GM23338 (cell line): Measurements from ENCODE around the gene IBA57. TPM values are rescaled to one million over a fixed set of nuclear protein-coding genes. Genes with fewer than 3 reads are reported as not detected.

Experiments
- ATAC-seq: fragments of 200-7000 bp; cut with Tn5 transposase; 3 replicates; pipeline ENCODE4 v1.9.1; 2020
- DNase-seq: peaks from one replicate; pipeline ENCODE4 v3.0.0-alpha.2; 2015; ENCODE audit warnings: low spot score
- H2AFZ ChIP-seq: fragments of 200-600 bp; sonication (generic); 2 replicates; pipeline ENCODE4 v1.8.0; 2016; ENCODE audit warnings: antibody characterized with exemption, mild to moderate bottlenecking, moderate library complexity
- H3F3A ChIP-seq: fragments of 200-600 bp; sonication (generic); replicated peaks from 2 replicates; pipeline ENCODE4 v1.8.0; 2017; ENCODE audit warnings: antibody characterized with exemption, mixed run types, low read depth
- H3K27ac ChIP-seq: fragments of 200-600 bp; sonication (generic); 2 replicates; pipeline ENCODE4 v1.6.1; 2016; ENCODE audit warnings: low read depth
- H3K27me3 ChIP-seq: fragments of 200-600 bp; sonication (generic); 2 replicates; pipeline ENCODE4 v1.8.0; 2016; ENCODE audit warnings: mild to moderate bottlenecking, mixed run types, moderate library complexity; ENCODE audit not compliant: insufficient read depth
- H3K36me3 ChIP-seq: fragments of 200-600 bp; sonication (generic); 2 replicates; pipeline ENCODE4 v1.8.0; 2016; ENCODE audit warnings: mild to moderate bottlenecking; ENCODE audit not compliant: insufficient read depth
- H3K4me1 ChIP-seq: fragments of 200-600 bp; sonication (generic); 2 replicates; pipeline ENCODE4 v1.8.0; 2016; ENCODE audit warnings: mild to moderate bottlenecking, moderate library complexity; ENCODE audit not compliant: insufficient read depth
- H3K4me2 ChIP-seq: fragments of 200-600 bp; sonication (generic); 2 replicates; pipeline ENCODE4 v1.7.1; 2017; ENCODE audit warnings: mixed run types
- H3K4me3 ChIP-seq: fragments of 200-600 bp; sonication (generic); 2 replicates; pipeline ENCODE4 v1.6.1; 2016; ENCODE audit warnings: mixed run types
- H3K79me2 ChIP-seq: fragments of 200-600 bp; sonication (generic); replicated peaks from 2 replicates; pipeline ENCODE4 v1.8.0; 2017; ENCODE audit warnings: mild to moderate bottlenecking; ENCODE audit not compliant: insufficient read depth
- H3K9me2 ChIP-seq: fragments of 200-600 bp; sonication (generic); 2 replicates; pipeline ENCODE4 v1.8.0; 2017; ENCODE audit not compliant: insufficient read depth
- H4K20me1 ChIP-seq: fragments of 200-600 bp; sonication (generic); replicated peaks from 2 replicates; pipeline ENCODE4 v1.8.0; 2017; ENCODE audit warnings: mild to moderate bottlenecking; ENCODE audit not compliant: insufficient read depth
- H3K27ac Mint-ChIP-seq: 2 replicates; pipeline ENCODE4 v1.8.0; 2020; ENCODE audit warnings: inconsistent platforms, mild to moderate bottlenecking, moderate library complexity, mixed read lengths
- H3K27me3 Mint-ChIP-seq: 3 replicates; pipeline ENCODE4 v1.8.0; 2022; ENCODE audit warnings: low read depth, mild to moderate bottlenecking, moderate library complexity, mixed read lengths, inconsistent platforms; ENCODE audit not compliant: insufficient read depth, poor library complexity
- H3K36me3 Mint-ChIP-seq: 3 replicates; pipeline ENCODE4 v1.8.0; 2021; ENCODE audit warnings: low read depth, mild to moderate bottlenecking, inconsistent platforms, moderate library complexity, mixed read lengths
- H3K4me1 Mint-ChIP-seq: 3 replicates; pipeline ENCODE4 v1.8.0; 2020; ENCODE audit warnings: mild to moderate bottlenecking, inconsistent platforms, mixed read lengths
- H3K4me3 Mint-ChIP-seq: 3 replicates; pipeline ENCODE4 v1.8.0; 2021; ENCODE audit warnings: moderate library complexity, mild to moderate bottlenecking, inconsistent platforms, mixed read lengths
- H3K9me3 Mint-ChIP-seq: 3 replicates; pipeline ENCODE4 v1.8.0; 2020; ENCODE audit warnings: moderate library complexity, mild to moderate bottlenecking, inconsistent platforms, mixed read lengths
- CREB1 ChIP-seq: fragments of 250-450 bp; sonication (Bioruptor Pico); IDR thresholded peaks from 2 replicates; pipeline ENCODE4 v1.5.0; 2020; ENCODE audit warnings: low read depth, mild to moderate bottlenecking, moderate library complexity
- EZH2 ChIP-seq: fragments of 200-600 bp; sonication (generic); IDR thresholded peaks from one replicate; pipeline ENCODE4 v1.8.0; 2017; ENCODE audit warnings: antibody characterized with exemption, mild to moderate bottlenecking, low read depth; ENCODE audit not compliant: unreplicated experiment
- JUNB ChIP-seq: IDR thresholded peaks from one replicate; pipeline ENCODE4 v1.6.1; 2016; ENCODE audit warnings: antibody characterized with exemption; ENCODE audit not compliant: unreplicated experiment
- NANOG ChIP-seq: IDR thresholded peaks from 2 replicates; pipeline ENCODE4 v1.6.1; 2016; ENCODE audit warnings: antibody characterized with exemption, borderline replicate concordance
- POLR2AphosphoS5 ChIP-seq: IDR thresholded peaks from 2 replicates; pipeline ENCODE4 v1.6.1; 2016; ENCODE audit warnings: antibody characterized with exemption, low read depth
- ZNF331 ChIP-seq: fragments of 250-450 bp; sonication (Bioruptor Pico); IDR thresholded peaks from 2 replicates; pipeline ENCODE4 v1.5.0; 2020; ENCODE audit warnings: low read depth, mild to moderate bottlenecking, moderate library complexity
- polyA plus RNA-seq: library from polyadenylated mRNA; unstranded; fragments of >200 nt; fragmentation: Nextera tagmentation; extraction: Ambion mirVana; gene quantifications from 2 replicates; pipeline ENCODE4 v1.2.1, GENCODE V29; 2016
- total RNA-seq: library from RNA; depleted of rRNA; stranded (reverse); fragments of >200 nt; shearing (Covaris generic); gene quantifications from 2 replicates; pipeline ENCODE4 v1.2.3, GENCODE V29; 2014
- TF ChIP-seq, protein P1 (sequence below): IDR thresholded peaks from one replicate; pipeline ENCODE4 v1.6.1; 2018; ENCODE audit warnings: antibody characterized with exemption; ENCODE audit not compliant: unreplicated experiment
- TF ChIP-seq, protein P2 (sequence below), 2 experiments: fragments of 200-600 bp in 1 of 2; sonication (generic) in 1 of 2; conservative IDR thresholded peaks; 2 replicates each; pipeline versions ENCODE4 v1.5.1 to v1.6.1; 2016 to 2017; ENCODE audit warnings: antibody characterized with exemption in 2 of 2, low read depth in 2 of 2, mild to moderate bottlenecking in 2 of 2, moderate library complexity in 1 of 2

IBA57 gene
- total and polyA plus RNA-seq, 2 experiments from 2014 or later, result 1.1 to 10.3 TPM

DNA sequence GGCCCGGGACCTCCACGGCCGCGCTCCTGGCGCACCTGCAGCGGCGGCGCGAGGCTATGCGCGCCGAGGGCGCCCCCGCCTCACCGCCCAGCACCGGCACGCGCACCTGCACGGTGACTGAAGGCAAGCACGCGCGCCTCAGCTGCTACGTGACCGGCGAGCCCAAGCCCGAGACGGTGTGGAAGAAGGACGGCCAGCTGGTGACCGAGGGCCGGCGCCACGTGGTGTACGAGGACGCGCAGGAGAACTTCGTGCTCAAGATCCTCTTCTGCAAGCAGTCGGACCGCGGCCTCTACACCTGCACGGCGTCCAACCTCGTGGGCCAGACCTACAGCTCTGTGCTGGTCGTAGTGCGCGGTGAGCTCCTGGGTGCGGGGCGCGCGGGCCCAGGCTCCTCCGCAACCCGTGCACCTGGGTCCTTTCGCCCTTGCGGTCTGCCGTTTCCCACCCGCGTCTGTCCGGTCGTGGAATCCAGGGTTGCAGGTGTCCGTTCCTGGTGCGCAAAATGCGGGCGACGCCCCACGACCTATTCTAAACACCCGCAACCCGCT is 46.9 kb downstream of the IBA57 start:
- H3K4me1 ChIP-seq, result no peaks in the 10 kb centered on the region
- H4K20me1 ChIP-seq, result 0 out of 2 replicates have a peak, but pooled peaks cover 4% of the 10 kb centered on the region
- Mint-ChIP-seq H3K27me3 (peaks cover 20% of the 10 kb centered on the region), H3K36me3 (peaks cover 10% of the 10 kb centered on the region), H3K4me1 (0 out of 3 replicates have a peak, but pooled peaks cover 3% of the 10 kb centered on the region), H3K4me3 (peak overlapping the region; percentile 89), H3K9me3 (peaks cover 3% of the 10 kb centered on the region; the same call in 1 of the 3 replicates), H3K27ac (no peak overlapping the region)
- H3K4me3 ChIP-seq, result peak overlapping the region; percentile 82
- peaks cover 18% of the 10 kb centered on the region for H3K27me3 ChIP-seq
- H3K36me3 ChIP-seq, result no peaks in the 10 kb centered on the region
- ATAC-seq (peak; percentile 24), DNase-seq (peak; percentile 61)
- no peaks in the 10 kb centered on the region for H3F3A ChIP-seq
- no peaks in the 10 kb centered on the region for H3K79me2 ChIP-seq
- peak overlapping the region; percentile 47; the same call in 1 of the 2 replicates for H2AFZ ChIP-seq
- no peak overlapping the region for H3K27ac ChIP-seq
- no peaks in the 10 kb centered on the region for H3K9me2 ChIP-seq
- peak overlapping the region; percentile 73; the same call in 1 of the 2 replicates for H3K4me2 ChIP-seq
- TF ChIP-seq CREB1 (CRISPR knock-in tag) (no peak), ZNF331 (no peak), NANOG (no peak), EZH2 (peak; percentile 2)
- TF ChIP-seq, protein P1, sequence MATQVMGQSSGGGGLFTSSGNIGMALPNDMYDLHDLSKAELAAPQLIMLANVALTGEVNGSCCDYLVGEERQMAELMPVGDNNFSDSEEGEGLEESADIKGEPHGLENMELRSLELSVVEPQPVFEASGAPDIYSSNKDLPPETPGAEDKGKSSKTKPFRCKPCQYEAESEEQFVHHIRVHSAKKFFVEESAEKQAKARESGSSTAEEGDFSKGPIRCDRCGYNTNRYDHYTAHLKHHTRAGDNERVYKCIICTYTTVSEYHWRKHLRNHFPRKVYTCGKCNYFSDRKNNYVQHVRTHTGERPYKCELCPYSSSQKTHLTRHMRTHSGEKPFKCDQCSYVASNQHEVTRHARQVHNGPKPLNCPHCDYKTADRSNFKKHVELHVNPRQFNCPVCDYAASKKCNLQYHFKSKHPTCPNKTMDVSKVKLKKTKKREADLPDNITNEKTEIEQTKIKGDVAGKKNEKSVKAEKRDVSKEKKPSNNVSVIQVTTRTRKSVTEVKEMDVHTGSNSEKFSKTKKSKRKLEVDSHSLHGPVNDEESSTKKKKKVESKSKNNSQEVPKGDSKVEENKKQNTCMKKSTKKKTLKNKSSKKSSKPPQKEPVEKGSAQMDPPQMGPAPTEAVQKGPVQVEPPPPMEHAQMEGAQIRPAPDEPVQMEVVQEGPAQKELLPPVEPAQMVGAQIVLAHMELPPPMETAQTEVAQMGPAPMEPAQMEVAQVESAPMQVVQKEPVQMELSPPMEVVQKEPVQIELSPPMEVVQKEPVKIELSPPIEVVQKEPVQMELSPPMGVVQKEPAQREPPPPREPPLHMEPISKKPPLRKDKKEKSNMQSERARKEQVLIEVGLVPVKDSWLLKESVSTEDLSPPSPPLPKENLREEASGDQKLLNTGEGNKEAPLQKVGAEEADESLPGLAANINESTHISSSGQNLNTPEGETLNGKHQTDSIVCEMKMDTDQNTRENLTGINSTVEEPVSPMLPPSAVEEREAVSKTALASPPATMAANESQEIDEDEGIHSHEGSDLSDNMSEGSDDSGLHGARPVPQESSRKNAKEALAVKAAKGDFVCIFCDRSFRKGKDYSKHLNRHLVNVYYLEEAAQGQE, result no peak
- TF ChIP-seq, protein P2, sequence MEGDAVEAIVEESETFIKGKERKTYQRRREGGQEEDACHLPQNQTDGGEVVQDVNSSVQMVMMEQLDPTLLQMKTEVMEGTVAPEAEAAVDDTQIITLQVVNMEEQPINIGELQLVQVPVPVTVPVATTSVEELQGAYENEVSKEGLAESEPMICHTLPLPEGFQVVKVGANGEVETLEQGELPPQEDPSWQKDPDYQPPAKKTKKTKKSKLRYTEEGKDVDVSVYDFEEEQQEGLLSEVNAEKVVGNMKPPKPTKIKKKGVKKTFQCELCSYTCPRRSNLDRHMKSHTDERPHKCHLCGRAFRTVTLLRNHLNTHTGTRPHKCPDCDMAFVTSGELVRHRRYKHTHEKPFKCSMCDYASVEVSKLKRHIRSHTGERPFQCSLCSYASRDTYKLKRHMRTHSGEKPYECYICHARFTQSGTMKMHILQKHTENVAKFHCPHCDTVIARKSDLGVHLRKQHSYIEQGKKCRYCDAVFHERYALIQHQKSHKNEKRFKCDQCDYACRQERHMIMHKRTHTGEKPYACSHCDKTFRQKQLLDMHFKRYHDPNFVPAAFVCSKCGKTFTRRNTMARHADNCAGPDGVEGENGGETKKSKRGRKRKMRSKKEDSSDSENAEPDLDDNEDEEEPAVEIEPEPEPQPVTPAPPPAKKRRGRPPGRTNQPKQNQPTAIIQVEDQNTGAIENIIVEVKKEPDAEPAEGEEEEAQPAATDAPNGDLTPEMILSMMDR (conservative IDR thresholded peaks at IDR 0.05; ENCODE audit: low read depth in 2 of 2), result no peak

DNA sequence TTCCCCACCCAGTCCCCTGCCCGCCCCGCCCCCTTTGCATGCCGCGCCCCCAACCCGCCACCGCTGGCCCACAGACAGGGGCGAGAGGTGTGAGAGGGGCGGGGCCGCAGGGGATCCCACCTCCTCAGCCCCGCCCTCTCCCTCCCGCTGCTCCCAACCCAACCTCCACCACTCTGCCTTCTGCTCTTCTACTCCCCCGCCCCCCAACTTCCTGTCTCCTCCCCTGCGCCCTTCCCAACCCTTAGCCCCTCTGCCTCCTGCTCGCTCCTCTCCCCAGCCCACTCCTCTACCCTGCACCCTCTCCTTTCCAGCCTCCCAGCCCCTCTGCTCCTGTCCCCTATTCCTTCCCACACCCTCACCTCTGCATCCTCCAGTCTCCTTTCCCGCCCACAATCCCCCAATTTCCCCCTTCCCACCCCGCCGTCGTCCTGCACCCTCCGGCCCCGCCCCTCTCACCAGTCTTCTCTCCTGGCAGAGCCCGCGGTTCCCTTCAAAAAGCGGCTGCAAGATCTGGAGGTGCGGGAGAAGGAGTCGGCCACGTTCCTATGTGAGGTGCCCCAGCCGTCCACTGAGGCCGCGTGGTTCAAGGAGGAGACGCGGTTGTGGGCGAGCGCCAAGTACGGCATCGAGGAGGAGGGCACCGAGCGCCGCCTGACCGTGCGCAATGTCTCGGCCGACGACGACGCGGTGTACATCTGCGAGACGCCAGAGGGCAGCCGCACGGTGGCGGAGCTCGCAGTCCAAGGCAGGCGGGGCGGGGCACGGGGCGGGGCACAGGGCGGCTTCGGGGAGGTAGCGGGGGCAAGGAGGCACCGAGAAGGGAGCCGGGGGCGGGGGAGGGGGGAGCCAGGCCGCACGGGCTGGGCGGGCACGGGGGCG is 47.6 kb downstream of the IBA57 start:
- Histone ChIP-seq H3K79me2 (no peaks in the 10 kb centered on the region), H3K4me3 (peak overlapping the region; percentile 82), H3K27me3 (peaks cover 18% of the 10 kb centered on the region), H3K27ac (0 out of 2 replicates have a peak overlapping the region, but pooled peaks have one; percentile 74), H3K36me3 (0 out of 2 replicates have a peak, but pooled peaks cover under 1% of the 10 kb centered on the region), H3K4me1 (no peaks in the 10 kb centered on the region), H3K9me2 (no peaks in the 10 kb centered on the region), H4K20me1 (peaks cover 8% of the 10 kb centered on the region; the same call in 1 of the 2 replicates), H3K4me2 (peak overlapping the region; percentile 80), H2AFZ (peak overlapping the region; percentile 84; the same call in 1 of the 2 replicates), H3F3A (no peaks in the 10 kb centered on the region)
- DNase-seq (peak; percentile 98), ATAC-seq (peak; percentile 77)
- Mint-ChIP-seq H3K4me3 (peak overlapping the region; percentile 89), H3K9me3 (peaks cover 3% of the 10 kb centered on the region; the same call in 1 of the 3 replicates), H3K27me3 (peaks cover 20% of the 10 kb centered on the region), H3K36me3 (peaks cover 15% of the 10 kb centered on the region), H3K27ac (peak overlapping the region; percentile 95), H3K4me1 (0 out of 3 replicates have a peak, but pooled peaks cover 3% of the 10 kb centered on the region)
- TF ChIP-seq JUNB, result no peak
- TF ChIP-seq POLR2AphosphoS5, result peak; percentile 67
